WTC11 (cell line): ENCODE data around the gene KCNJ16. TPM values are rescaled to one million over a fixed set of nuclear protein-coding genes. Genes with fewer than 3 reads are reported as not detected.

Experiments used
- ATAC-seq: fragments of 200-7000 bp; cut with Tn5 transposase; 2 replicates; pipeline ENCODE4 v1.10.0; 2021; ENCODE audit warnings: mild to moderate bottlenecking, moderate library complexity
- CTCF ChIA-PET: fragments of 300-600 bp; sonication (Branson Sonifier 250); formaldehyde crosslinking; loops from one replicate; lab custom pipeline; 2021; ENCODE audit warnings: antibody characterized with exemption; lab: Charles Lee
- POLR2A ChIA-PET: fragments of 350-600 bp; sonication (Branson Sonifier 250); formaldehyde crosslinking; loops from one replicate; lab custom pipeline; 2021; ENCODE audit warnings: antibody characterized with exemption; lab: Charles Lee
- DNase-seq: peaks from one replicate; pipeline ENCODE4 v3.0.0; 2021; ENCODE audit warnings: low spot score
- H3K27ac Mint-ChIP-seq: 2 replicates; pipeline ENCODE4 v1.8.0; 2021; ENCODE audit warnings: mixed read lengths
- H3K27me3 Mint-ChIP-seq: 2 replicates; pipeline ENCODE4 v1.8.0; 2021; ENCODE audit warnings: low read depth, mild to moderate bottlenecking, moderate library complexity, mixed read lengths
- H3K36me3 Mint-ChIP-seq: 2 replicates; pipeline ENCODE4 v1.8.0; 2021; ENCODE audit warnings: mixed read lengths
- H3K4me1 Mint-ChIP-seq: 2 replicates; pipeline ENCODE4 v1.8.0; 2022; ENCODE audit warnings: mixed read lengths
- H3K4me3 Mint-ChIP-seq: 2 replicates; pipeline ENCODE4 v1.8.0; 2021; ENCODE audit warnings: mild to moderate bottlenecking, moderate library complexity, mixed read lengths
- H3K9me3 Mint-ChIP-seq: 2 replicates; pipeline ENCODE4 v1.8.0; 2021; ENCODE audit warnings: mixed read lengths
- CREM ChIP-seq: sonication (generic); formaldehyde crosslinking; IDR thresholded peaks from 2 replicates; pipeline ENCODE4 v1.8.1; 2022; ENCODE audit warnings: mild to moderate bottlenecking, missing genetic modification reagents, moderate library complexity
- FOXJ3 ChIP-seq: sonication (generic); formaldehyde crosslinking; IDR thresholded peaks from 2 replicates; pipeline ENCODE4 v1.9.0; 2021; ENCODE audit warnings: missing genetic modification reagents, mild to moderate bottlenecking, borderline replicate concordance
- GABPB1 ChIP-seq: sonication (generic); formaldehyde crosslinking; IDR thresholded peaks from 2 replicates; pipeline ENCODE4 v1.8.1; 2023; ENCODE audit warnings: mild to moderate bottlenecking, missing genetic modification reagents
- NFATC4 ChIP-seq: fragments of 250-450 bp; sonication (Bioruptor Pico); IDR thresholded peaks from 2 replicates; pipeline ENCODE4 v1.9.0; 2021; ENCODE audit warnings: mild to moderate bottlenecking
- ZBTB21 ChIP-seq: sonication (generic); formaldehyde crosslinking; IDR thresholded peaks from 2 replicates; pipeline ENCODE4 v1.8.1; 2023; ENCODE audit warnings: mild to moderate bottlenecking, missing genetic modification reagents, borderline replicate concordance
- ZNF263 ChIP-seq: sonication (generic); formaldehyde crosslinking; IDR thresholded peaks from 2 replicates; pipeline ENCODE4 v1.8.1; 2022; ENCODE audit warnings: low read depth, mild to moderate bottlenecking, moderate library complexity, missing genetic modification reagents
- ZNF317 ChIP-seq: sonication (generic); formaldehyde crosslinking; IDR thresholded peaks from 2 replicates; pipeline ENCODE4 v1.8.1; 2023; ENCODE audit warnings: low read depth, mild to moderate bottlenecking, moderate library complexity, missing genetic modification reagents, borderline replicate concordance
- total RNA-seq: library from RNA; stranded (reverse); gene quantifications from 3 replicates; pipeline ENCODE4 v1.2.3, GENCODE V29; 2021
- TF ChIP-seq, protein P1 (sequence below): sonication (generic); formaldehyde crosslinking; IDR thresholded peaks from 2 replicates; pipeline ENCODE4 v1.8.0; 2023; ENCODE audit warnings: missing genetic modification reagents
- TF ChIP-seq, protein P2 (sequence below): fragments of 250-450 bp; sonication (Bioruptor Pico); IDR thresholded peaks from 2 replicates; pipeline ENCODE4 v1.9.0; 2021; ENCODE audit warnings: mild to moderate bottlenecking
- TF ChIP-seq, protein P3 (sequence below): sonication (generic); formaldehyde crosslinking; IDR thresholded peaks from 2 replicates; pipeline ENCODE4 v1.8.0; 2023; ENCODE audit warnings: missing genetic modification reagents, mild to moderate bottlenecking, borderline replicate concordance
- TF ChIP-seq, protein P4 (sequence below): sonication (generic); formaldehyde crosslinking; IDR thresholded peaks from 2 replicates; pipeline ENCODE4 v1.8.1; 2023; ENCODE audit warnings: mild to moderate bottlenecking, moderate library complexity, missing genetic modification reagents
- TF ChIP-seq, protein P5 (sequence below): sonication (generic); formaldehyde crosslinking; IDR thresholded peaks from 2 replicates; pipeline ENCODE4 v1.8.1; 2023; ENCODE audit warnings: mild to moderate bottlenecking, missing genetic modification reagents, borderline replicate concordance
- TF ChIP-seq, protein P6 (sequence below): fragments of 250-450 bp; sonication (Bioruptor Pico); IDR thresholded peaks from 2 replicates; pipeline ENCODE4 v1.9.0; 2021; ENCODE audit warnings: mild to moderate bottlenecking, borderline replicate concordance
- TF ChIP-seq, protein P7 (sequence below): sonication (generic); formaldehyde crosslinking; IDR thresholded peaks from 2 replicates; pipeline ENCODE4 v1.8.1; 2023; ENCODE audit warnings: mild to moderate bottlenecking, missing genetic modification reagents

Gene KCNJ16
- total RNA-seq, 1 experiment from 2014 or later: not detected

DNA sequence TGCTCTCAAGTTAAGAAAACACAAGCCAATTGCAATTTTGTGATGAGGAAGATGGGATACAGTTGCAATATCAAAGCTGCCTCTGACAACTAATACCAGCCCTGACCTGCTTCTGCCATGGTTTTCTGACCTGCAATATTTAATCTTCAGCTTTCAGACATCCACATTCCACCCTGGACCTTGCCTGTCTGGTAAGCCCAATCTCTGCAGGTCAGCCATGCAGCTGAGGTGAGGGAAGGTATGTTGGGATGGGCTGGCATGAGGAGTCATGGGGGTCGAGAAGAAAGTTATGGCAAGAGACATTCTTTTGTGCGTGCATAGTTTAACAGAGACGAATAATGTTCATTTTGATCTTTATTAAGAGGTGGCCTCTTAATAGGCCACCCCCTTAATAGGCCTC lies 31.5 kb downstream of the KCNJ16 start (continued):
- TF ChIP-seq, protein P1, sequence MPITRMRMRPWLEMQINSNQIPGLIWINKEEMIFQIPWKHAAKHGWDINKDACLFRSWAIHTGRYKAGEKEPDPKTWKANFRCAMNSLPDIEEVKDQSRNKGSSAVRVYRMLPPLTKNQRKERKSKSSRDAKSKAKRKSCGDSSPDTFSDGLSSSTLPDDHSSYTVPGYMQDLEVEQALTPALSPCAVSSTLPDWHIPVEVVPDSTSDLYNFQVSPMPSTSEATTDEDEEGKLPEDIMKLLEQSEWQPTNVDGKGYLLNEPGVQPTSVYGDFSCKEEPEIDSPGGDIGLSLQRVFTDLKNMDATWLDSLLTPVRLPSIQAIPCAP (CRISPR knock-in tag): no peak
- no peak for TF ChIP-seq ZNF263 (CRISPR knock-in tag)
- TF ChIP-seq, protein P2, sequence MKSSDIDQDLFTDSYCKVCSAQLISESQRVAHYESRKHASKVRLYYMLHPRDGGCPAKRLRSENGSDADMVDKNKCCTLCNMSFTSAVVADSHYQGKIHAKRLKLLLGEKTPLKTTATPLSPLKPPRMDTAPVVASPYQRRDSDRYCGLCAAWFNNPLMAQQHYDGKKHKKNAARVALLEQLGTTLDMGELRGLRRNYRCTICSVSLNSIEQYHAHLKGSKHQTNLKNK (CRISPR knock-in tag): no peak
- no peak for TF ChIP-seq GABPB1 (CRISPR knock-in tag)
- TF ChIP-seq, protein P3, sequence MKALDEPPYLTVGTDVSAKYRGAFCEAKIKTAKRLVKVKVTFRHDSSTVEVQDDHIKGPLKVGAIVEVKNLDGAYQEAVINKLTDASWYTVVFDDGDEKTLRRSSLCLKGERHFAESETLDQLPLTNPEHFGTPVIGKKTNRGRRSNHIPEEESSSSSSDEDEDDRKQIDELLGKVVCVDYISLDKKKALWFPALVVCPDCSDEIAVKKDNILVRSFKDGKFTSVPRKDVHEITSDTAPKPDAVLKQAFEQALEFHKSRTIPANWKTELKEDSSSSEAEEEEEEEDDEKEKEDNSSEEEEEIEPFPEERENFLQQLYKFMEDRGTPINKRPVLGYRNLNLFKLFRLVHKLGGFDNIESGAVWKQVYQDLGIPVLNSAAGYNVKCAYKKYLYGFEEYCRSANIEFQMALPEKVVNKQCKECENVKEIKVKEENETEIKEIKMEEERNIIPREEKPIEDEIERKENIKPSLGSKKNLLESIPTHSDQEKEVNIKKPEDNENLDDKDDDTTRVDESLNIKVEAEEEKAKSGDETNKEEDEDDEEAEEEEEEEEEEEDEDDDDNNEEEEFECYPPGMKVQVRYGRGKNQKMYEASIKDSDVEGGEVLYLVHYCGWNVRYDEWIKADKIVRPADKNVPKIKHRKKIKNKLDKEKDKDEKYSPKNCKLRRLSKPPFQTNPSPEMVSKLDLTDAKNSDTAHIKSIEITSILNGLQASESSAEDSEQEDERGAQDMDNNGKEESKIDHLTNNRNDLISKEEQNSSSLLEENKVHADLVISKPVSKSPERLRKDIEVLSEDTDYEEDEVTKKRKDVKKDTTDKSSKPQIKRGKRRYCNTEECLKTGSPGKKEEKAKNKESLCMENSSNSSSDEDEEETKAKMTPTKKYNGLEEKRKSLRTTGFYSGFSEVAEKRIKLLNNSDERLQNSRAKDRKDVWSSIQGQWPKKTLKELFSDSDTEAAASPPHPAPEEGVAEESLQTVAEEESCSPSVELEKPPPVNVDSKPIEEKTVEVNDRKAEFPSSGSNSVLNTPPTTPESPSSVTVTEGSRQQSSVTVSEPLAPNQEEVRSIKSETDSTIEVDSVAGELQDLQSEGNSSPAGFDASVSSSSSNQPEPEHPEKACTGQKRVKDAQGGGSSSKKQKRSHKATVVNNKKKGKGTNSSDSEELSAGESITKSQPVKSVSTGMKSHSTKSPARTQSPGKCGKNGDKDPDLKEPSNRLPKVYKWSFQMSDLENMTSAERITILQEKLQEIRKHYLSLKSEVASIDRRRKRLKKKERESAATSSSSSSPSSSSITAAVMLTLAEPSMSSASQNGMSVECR: no peak
- TF ChIP-seq, all 79 proteins: peak for 0

DNA sequence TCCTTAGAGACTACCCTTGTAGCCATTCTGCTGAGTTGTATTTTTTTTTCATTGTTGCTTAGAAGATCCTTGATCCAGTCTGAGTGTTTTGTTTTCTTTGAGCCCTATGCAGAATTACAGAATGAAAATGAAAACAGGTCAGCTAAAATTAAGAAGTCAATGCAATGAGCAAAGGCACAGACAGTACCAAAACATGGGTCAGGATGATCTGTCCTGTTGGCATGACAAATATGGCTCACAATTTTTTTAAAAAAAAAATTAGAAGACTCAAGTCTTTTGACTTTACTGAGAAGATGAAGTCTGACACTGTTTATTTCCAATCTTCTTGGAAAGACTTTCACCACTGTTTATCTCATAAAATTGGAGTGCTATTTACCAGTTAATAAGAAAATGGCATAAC lies 32.4 kb downstream of the KCNJ16 start:
- H3K36me3 Mint-ChIP-seq: no peaks in the 10 kb centered on the region
- POLR2A ChIA-PET: no interaction called here
- no peak for ATAC-seq

More for the DNA sequence above, 32.4 kb downstream of the KCNJ16 start:
- Mint-ChIP-seq H3K4me3 (no peak overlapping the region), H3K9me3 (no peaks in the 10 kb centered on the region), H3K4me1 (no peaks in the 10 kb centered on the region), H3K27me3 (no peaks in the 10 kb centered on the region), H3K27ac (no peak overlapping the region)
- CTCF ChIA-PET: no interaction called here
- no peak for DNase-seq
- TF ChIP-seq, protein P4, sequence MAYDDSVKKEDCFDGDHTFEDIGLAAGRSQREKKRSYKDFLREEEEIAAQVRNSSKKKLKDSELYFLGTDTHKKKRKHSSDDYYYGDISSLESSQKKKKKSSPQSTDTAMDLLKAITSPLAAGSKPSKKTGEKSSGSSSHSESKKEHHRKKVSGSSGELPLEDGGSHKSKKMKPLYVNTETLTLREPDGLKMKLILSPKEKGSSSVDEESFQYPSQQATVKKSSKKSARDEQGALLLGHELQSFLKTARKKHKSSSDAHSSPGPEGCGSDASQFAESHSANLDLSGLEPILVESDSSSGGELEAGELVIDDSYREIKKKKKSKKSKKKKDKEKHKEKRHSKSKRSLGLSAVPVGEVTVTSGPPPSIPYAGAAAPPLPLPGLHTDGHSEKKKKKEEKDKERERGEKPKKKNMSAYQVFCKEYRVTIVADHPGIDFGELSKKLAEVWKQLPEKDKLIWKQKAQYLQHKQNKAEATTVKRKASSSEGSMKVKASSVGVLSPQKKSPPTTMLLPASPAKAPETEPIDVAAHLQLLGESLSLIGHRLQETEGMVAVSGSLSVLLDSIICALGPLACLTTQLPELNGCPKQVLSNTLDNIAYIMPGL (CRISPR knock-in tag): no peak
- no peak for TF ChIP-seq NFATC4 (CRISPR knock-in tag)
- TF ChIP-seq, protein P2 (CRISPR knock-in tag): no peak
- TF ChIP-seq ZBTB21 (CRISPR knock-in tag): no peak
- TF ChIP-seq, protein P5, sequence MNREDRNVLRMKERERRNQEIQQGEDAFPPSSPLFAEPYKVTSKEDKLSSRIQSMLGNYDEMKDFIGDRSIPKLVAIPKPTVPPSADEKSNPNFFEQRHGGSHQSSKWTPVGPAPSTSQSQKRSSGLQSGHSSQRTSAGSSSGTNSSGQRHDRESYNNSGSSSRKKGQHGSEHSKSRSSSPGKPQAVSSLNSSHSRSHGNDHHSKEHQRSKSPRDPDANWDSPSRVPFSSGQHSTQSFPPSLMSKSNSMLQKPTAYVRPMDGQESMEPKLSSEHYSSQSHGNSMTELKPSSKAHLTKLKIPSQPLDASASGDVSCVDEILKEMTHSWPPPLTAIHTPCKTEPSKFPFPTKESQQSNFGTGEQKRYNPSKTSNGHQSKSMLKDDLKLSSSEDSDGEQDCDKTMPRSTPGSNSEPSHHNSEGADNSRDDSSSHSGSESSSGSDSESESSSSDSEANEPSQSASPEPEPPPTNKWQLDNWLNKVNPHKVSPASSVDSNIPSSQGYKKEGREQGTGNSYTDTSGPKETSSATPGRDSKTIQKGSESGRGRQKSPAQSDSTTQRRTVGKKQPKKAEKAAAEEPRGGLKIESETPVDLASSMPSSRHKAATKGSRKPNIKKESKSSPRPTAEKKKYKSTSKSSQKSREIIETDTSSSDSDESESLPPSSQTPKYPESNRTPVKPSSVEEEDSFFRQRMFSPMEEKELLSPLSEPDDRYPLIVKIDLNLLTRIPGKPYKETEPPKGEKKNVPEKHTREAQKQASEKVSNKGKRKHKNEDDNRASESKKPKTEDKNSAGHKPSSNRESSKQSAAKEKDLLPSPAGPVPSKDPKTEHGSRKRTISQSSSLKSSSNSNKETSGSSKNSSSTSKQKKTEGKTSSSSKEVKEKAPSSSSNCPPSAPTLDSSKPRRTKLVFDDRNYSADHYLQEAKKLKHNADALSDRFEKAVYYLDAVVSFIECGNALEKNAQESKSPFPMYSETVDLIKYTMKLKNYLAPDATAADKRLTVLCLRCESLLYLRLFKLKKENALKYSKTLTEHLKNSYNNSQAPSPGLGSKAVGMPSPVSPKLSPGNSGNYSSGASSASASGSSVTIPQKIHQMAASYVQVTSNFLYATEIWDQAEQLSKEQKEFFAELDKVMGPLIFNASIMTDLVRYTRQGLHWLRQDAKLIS (CRISPR knock-in tag): no peak
- TF ChIP-seq, protein P6, sequence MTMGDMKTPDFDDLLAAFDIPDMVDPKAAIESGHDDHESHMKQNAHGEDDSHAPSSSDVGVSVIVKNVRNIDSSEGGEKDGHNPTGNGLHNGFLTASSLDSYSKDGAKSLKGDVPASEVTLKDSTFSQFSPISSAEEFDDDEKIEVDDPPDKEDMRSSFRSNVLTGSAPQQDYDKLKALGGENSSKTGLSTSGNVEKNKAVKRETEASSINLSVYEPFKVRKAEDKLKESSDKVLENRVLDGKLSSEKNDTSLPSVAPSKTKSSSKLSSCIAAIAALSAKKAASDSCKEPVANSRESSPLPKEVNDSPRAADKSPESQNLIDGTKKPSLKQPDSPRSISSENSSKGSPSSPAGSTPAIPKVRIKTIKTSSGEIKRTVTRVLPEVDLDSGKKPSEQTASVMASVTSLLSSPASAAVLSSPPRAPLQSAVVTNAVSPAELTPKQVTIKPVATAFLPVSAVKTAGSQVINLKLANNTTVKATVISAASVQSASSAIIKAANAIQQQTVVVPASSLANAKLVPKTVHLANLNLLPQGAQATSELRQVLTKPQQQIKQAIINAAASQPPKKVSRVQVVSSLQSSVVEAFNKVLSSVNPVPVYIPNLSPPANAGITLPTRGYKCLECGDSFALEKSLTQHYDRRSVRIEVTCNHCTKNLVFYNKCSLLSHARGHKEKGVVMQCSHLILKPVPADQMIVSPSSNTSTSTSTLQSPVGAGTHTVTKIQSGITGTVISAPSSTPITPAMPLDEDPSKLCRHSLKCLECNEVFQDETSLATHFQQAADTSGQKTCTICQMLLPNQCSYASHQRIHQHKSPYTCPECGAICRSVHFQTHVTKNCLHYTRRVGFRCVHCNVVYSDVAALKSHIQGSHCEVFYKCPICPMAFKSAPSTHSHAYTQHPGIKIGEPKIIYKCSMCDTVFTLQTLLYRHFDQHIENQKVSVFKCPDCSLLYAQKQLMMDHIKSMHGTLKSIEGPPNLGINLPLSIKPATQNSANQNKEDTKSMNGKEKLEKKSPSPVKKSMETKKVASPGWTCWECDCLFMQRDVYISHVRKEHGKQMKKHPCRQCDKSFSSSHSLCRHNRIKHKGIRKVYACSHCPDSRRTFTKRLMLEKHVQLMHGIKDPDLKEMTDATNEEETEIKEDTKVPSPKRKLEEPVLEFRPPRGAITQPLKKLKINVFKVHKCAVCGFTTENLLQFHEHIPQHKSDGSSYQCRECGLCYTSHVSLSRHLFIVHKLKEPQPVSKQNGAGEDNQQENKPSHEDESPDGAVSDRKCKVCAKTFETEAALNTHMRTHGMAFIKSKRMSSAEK: no peak
- no peak for TF ChIP-seq FOXJ3 (CRISPR knock-in tag)
- TF ChIP-seq CREM: no peak
- TF ChIP-seq, protein P7, sequence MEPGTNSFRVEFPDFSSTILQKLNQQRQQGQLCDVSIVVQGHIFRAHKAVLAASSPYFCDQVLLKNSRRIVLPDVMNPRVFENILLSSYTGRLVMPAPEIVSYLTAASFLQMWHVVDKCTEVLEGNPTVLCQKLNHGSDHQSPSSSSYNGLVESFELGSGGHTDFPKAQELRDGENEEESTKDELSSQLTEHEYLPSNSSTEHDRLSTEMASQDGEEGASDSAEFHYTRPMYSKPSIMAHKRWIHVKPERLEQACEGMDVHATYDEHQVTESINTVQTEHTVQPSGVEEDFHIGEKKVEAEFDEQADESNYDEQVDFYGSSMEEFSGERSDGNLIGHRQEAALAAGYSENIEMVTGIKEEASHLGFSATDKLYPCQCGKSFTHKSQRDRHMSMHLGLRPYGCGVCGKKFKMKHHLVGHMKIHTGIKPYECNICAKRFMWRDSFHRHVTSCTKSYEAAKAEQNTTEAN (CRISPR knock-in tag): no peak
- TF ChIP-seq ZNF317 (CRISPR knock-in tag): no peak
